MM.1S (cell line): ENCODE measurements around the gene PCDHAC1.
"Not testable (repeated sequence)": the region's sequence is repeated elsewhere in the genome, so short reads cannot be mapped to it uniquely, and the experiment has no call there.

ENCODE experiments used
- CTCF ChIP-seq: fragments of 300-600 bp; sonication (generic); IDR thresholded peaks from 2 replicates; pipeline ENCODE4 v1.5.1; 2016; ENCODE audit warnings: antibody characterized with exemption, low read length, mixed read lengths
- EZH2 ChIP-seq: fragments of 300-600 bp; sonication (generic); optimal IDR thresholded peaks from 2 replicates; pipeline ENCODE3; 2017; ENCODE audit warnings: low read depth, mild to moderate bottlenecking, antibody characterized with exemption, low read length, mixed read lengths
- EZH2phosphoT487 ChIP-seq: fragments of 300-600 bp; sonication (generic); IDR thresholded peaks from 2 replicates; pipeline ENCODE4 v1.6.1; 2018; ENCODE audit warnings: antibody characterized with exemption, low read length

GRCh38 chr5:140876541-140877261 lies 49.4 kb upstream of the PCDHAC1 start:
- TF ChIP-seq EZH2phosphoT487, CTCF, EZH2: not testable (repeated sequence)
